22Rv1 (cell line): ENCODE results near the gene IFT52.

Source experiments
- H3K27ac ChIP-seq: fragments of 450-650 bp; 2 replicates; pipeline ENCODE4 v1.5.1; 2017
- ZFX ChIP-seq: fragments of 450-650 bp; IDR thresholded peaks from 2 replicates; pipeline ENCODE4 v1.6.1; 2017; ENCODE audit warnings: antibody characterized with exemption, borderline replicate concordance
- TF ChIP-seq, protein P1 (sequence below): fragments of 450-650 bp; IDR thresholded peaks from 2 replicates; pipeline ENCODE4 v1.5.1; 2017; ENCODE audit warnings: mild to moderate bottlenecking

IFT52 gene

DNA sequence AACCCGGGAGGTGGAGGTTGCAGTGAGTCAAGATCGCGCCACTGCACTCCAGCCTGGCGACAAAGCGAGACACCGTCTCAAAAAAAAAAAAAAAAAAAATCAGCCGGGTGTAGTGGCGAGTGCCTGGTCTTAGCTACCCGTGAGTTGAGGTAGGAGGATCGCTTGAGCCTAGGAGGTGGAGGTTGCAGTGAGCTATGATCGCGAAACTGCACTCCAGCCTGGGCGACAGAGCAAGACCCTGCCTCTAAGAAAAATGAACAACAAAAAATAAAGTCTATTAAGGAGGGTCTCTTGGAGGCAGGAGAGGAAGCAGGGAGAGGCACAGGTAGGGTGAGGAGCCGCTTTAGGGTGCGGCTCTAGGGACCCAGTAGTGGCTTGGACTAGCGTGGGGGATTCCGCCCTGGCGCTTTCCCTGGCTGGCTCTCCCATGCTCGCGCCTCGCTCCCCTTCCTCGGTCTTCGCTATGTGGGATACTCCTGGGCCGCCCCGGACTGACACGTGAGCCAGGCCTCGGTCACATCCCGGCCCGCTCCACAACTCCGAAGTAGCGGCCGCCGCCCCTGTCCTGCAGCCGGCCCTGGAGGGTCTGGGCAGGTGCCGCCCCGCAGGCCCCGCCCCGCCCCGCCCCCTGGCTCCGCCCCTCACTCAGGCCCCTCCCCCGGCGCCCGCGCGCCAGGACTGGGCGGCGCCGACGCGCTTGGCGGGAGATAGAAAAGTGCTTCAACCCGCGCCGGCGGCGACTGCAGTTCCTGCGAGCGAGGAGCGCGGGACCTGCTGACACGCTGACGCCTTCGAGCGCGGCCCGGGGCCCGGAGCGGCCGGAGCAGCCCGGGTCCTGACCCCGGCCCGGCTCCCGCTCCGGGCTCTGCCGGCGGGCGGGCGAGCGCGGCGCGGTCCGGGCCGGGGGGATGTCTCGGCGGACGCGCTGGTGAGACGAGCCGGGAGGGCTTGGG, 75.9 kb downstream of the IFT52 start, which contains the start of gene MYBL2:
TSS of gene MYBL2 (plus strand) at position 739 of the 953 bp plus-strand sequence. CDS start at position 909, 170 bp downstream.
- TF ChIP-seq ZFX, result no peak
- TF ChIP-seq, protein P1, sequence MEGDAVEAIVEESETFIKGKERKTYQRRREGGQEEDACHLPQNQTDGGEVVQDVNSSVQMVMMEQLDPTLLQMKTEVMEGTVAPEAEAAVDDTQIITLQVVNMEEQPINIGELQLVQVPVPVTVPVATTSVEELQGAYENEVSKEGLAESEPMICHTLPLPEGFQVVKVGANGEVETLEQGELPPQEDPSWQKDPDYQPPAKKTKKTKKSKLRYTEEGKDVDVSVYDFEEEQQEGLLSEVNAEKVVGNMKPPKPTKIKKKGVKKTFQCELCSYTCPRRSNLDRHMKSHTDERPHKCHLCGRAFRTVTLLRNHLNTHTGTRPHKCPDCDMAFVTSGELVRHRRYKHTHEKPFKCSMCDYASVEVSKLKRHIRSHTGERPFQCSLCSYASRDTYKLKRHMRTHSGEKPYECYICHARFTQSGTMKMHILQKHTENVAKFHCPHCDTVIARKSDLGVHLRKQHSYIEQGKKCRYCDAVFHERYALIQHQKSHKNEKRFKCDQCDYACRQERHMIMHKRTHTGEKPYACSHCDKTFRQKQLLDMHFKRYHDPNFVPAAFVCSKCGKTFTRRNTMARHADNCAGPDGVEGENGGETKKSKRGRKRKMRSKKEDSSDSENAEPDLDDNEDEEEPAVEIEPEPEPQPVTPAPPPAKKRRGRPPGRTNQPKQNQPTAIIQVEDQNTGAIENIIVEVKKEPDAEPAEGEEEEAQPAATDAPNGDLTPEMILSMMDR, result no peak

DNA sequence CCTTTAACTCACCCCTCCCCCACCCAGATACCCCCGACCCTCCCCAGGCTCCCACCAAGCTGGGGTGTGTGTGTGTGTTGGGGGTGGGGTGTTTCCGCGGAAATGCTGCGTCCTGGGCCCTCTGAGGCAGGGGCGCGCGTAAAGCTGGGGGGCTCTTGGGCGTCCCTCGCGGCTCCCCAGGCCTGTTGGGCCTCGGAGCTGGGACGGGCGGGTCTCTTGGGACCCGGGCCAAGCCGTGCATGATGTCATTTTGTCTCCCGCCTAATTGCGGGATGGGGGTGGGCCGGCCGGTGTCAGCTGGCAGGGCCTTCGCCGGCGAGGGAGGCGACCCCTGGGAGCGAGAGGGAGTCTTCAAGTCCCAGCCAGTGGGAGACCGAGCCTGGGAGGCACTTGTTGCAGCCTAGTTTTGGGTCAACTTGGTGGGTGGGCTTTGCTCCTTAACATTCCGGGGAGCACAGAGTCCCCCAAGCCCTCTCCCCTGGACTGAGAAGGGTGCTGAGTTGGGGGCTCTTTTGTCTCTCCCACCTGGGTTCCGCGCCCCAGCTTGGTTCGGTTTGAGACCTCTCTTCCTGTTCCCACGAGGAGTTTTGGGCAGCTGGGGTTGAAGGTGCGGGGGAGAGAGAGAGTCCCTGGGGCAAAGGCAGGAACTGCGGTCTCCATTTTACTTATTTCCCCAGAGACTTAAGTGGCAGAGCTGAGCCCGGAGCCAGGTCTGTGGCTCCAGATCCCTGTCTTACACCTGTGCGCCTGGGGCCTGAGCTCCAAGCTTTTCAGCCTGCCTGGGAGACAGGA, 76.8 kb downstream of the IFT52 start:
- H3K27ac ChIP-seq, result peak overlapping the region; percentile 71
- TF ChIP-seq ZFX, result no peak
- TF ChIP-seq, protein P1, result no peak

More for the DNA sequence above, 75.9 kb downstream of the IFT52 start, which contains the start of gene MYBL2:
- H3K27ac ChIP-seq, result peak within 1 kb of the TSS; percentile 71

DNA sequence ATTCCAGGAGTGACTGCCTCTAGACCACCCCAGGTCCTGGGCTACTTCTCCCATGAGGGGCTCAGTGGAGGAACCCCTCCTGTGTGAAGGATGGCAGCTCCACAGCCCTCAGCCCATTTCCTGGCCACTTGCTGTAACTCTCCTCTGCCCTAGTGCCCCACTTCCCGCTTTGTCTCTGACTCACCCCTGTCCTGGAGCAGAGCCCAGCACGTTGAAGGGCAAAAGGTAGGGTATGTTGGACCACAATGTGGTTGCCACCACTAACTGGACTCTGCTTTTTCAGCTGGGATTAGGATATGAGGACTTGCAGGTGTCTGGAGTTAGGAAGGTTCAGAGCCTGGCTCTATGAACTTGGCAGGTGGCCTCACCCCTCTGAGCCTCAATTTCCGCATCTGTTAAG, 78.6 kb downstream of the IFT52 start:
- no peak overlapping the region for H3K27ac ChIP-seq
- TF ChIP-seq, protein P1, result no peak
- TF ChIP-seq ZFX, result no peak

DNA sequence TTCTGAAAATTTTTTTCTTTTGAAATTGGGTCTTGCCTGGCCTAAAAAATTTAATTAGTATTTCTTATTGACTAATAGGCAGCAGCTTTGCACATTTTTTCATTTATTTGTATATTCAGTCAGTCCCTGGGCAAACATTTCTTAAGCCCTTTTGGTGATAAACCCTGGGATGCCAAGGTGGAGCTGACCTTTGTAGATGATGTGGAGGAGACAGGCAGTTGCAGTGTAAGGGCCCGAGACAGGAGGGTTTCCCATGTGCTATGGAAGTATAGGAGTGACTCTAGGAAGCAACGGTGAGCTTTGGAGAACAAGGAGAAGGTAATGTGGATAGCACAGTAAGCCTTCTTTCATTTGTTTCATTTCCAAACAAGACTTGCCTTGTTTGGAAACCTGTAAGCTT, 79.7 kb downstream of the IFT52 start:
- TF ChIP-seq, protein P1, result no peak
- TF ChIP-seq ZFX, result no peak

DNA sequence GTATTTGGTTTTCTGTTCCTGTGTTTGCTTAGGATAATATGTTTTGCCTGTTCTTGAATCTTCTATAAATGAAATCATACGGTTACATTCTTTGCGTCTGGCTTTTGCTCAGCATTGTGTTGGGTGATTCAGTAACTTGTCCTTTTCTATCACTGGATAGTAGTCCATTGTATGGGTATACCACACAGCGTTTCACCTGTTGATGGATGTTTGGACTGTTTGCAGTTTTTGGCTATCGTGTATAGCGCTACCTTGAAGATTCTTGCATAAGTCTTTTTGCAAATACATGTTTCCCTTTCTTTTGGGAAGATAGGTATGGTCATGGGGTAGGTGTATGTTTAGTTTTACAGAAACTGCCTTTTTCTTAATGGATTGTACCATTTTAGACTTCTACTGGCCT, 85.6 kb downstream of the IFT52 start:
- no peak overlapping the region for H3K27ac ChIP-seq

More for the DNA sequence above, 79.7 kb downstream of the IFT52 start:
- no peak overlapping the region for H3K27ac ChIP-seq

DNA sequence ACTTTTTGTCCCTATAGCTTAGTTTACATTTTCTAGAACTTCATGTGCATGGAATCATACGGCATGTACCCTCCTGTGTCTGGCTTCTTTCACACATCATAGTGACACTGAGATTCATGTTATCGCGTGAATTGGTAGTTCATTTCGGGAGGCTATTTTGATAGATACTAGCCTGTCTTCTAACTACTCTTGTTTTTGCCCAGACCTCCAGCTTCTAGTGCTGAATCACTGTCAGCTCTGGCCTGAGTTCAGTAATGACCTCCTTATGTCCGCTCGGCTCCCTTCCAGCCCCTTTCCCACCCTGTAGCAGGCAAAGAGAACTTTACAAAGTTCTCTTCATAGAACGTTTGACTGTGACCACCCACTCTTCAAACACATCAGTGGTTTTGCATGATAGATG, 90.2 kb downstream of the IFT52 start:
- TF ChIP-seq, protein P1, result no peak
- TF ChIP-seq ZFX, result no peak
- H3K27ac ChIP-seq, result no peak overlapping the region

More for the DNA sequence above, 85.6 kb downstream of the IFT52 start:
- TF ChIP-seq, protein P1, result no peak
- no peak for TF ChIP-seq ZFX
